ENCODE measurements around the gene CCHCR1.

Gene CCHCR1

GRCh38 chr6:31126396-31127175 lies 31.0 kb downstream of the CCHCR1 start:
- no peak for DNase-seq

- no peak for DNase-seq
Observed at GRCh38 chr6:31125586-31126363, 31.8 kb downstream of the CCHCR1 start.

- DNase-seq = no peak
Observed at GRCh38 chr6:31125162-31125561, 32.4 kb downstream of the CCHCR1 start.

GRCh38 chr6:31122791-31123706 lies 34.6 kb downstream of the CCHCR1 start:
- no peak for DNase-seq

GRCh38 chr6:31121131-31121790 lies 36.3 kb downstream of the CCHCR1 start:
- no peak for DNase-seq

GRCh38 chr6:31120151-31120915 lies 37.3 kb downstream of the CCHCR1 start, which contains the start of gene CDSN:
Gene CDSN, minus strand, starts transcription at chr6:31120446. Its CDS starts 27 bp downstream, at chr6:31120419.
- no peak for DNase-seq

- DNase-seq = no peak
Observed at GRCh38 chr6:31118178-31118577, 39.4 kb downstream of the CCHCR1 start.

- no peak for DNase-seq
Observed at GRCh38 chr6:31116661-31117385, 40.8 kb downstream of the CCHCR1 start.

- DNase-seq = no peak
Observed at GRCh38 chr6:31115941-31116560, 41.6 kb downstream of the CCHCR1 start.

- no peak for DNase-seq
Observed at GRCh38 chr6:31114970-31115849, 42.4 kb downstream of the CCHCR1 start.

GRCh38 chr6:31114541-31114878 lies 43.1 kb downstream of the CCHCR1 start, which contains the start of gene PSORS1C1:
Gene PSORS1C1, plus strand, starts transcription at chr6:31114800. Its CDS starts 14,833 bp downstream, at chr6:31129633.
- no peak for DNase-seq

- no peak for DNase-seq
Observed at GRCh38 chr6:31113861-31114540, 43.6 kb downstream of the CCHCR1 start.

GRCh38 chr6:31112478-31112877 lies 45.1 kb downstream of the CCHCR1 start, which contains the start of gene C6orf15:
Gene C6orf15, minus strand, starts transcription at chr6:31112575. Its CDS starts 20 bp downstream, at chr6:31112555.
- no peak for DNase-seq

- DNase-seq = no peak
Observed at GRCh38 chr6:31111712-31112111, 45.9 kb downstream of the CCHCR1 start.

- DNase-seq = no peak
Observed at GRCh38 chr6:31110825-31111582, 46.6 kb downstream of the CCHCR1 start.

GRCh38 chr6:31107052-31107451 lies 50.5 kb downstream of the CCHCR1 start:
- no peak for DNase-seq

- DNase-seq = no peak
Observed at GRCh38 chr6:31103136-31103535, 54.5 kb downstream of the CCHCR1 start.

GRCh38 chr6:31098449-31098938 lies 59.1 kb downstream of the CCHCR1 start:
- no peak for DNase-seq

All from stimulated activated CD4-positive, alpha-beta T cell treated with anti-CD3 and anti-CD28 coated beads, Interleukin-4, amount 100 ng/mL, for 4 hours (primary cell).